GM21786 (cell line): ENCODE measurements around the gene ZBTB7C.

Source experiments
- ATAC-seq: cut with Tn5 transposase; IDR thresholded peaks from one replicate; pipeline ENCODE4 v1.9.1; 2021; ENCODE audit not compliant: unreplicated experiment

ZBTB7C gene

DNA sequence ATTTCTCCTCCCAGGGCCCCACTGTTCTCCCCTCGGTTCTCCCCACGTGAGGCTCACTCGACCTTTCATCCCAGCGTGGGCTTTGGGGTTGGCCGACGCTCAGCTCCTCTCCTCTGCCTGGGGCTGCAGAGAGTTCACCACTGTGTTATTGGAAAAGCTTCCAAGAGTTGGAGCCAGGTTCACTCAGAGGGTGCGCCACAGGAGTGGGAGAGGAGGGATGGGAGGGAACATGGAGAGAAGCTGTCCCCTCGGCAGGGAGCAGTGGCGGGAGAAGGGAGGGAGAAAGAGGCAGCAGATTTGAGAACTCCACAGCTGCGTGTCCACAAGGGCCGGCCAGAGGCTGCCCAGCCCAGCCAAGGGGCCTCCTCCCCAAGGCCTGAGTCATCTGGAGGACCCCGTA, 281.6 kb downstream of the ZBTB7C start:
- no peak for ATAC-seq

DNA sequence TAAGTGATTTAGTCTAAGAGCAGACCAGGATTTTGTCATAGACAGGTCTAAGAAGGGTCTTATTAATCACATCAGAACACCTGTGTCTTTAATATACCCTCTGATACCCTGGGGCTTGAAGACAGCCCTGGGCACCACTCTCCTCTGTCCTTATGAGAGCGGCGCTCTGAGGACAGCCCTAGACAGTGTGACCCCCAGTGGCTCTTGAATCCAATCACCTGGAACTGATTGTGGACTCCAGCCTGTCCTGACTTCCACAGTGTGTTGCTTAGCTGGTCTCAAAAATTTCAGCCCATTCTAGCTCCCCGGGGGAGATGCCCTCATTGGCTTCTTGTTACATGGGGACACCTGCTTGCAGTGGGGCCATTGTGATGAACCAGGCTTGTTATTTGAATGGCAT, 282.9 kb downstream of the ZBTB7C start:
- ATAC-seq = no peak

DNA sequence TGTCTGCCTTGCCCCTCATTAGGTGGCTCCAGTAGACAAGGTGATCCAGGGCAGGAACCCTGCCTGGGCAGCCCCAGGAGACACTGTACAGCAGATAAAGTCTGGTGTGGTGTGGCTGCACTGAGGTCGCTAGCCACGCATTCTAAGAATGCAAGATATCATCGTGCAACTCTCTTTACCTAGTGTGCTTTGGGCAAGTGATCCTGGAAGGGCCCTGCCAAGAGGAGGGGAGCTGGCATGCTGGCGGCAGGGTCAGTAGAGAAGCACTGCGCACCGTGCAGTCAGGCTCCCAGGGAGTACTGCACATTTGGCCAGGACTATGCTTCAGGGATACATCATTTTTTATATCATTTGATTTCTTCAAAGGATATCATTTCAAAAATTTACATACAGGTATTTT, 283.5 kb downstream of the ZBTB7C start:
- ATAC-seq = no peak

DNA sequence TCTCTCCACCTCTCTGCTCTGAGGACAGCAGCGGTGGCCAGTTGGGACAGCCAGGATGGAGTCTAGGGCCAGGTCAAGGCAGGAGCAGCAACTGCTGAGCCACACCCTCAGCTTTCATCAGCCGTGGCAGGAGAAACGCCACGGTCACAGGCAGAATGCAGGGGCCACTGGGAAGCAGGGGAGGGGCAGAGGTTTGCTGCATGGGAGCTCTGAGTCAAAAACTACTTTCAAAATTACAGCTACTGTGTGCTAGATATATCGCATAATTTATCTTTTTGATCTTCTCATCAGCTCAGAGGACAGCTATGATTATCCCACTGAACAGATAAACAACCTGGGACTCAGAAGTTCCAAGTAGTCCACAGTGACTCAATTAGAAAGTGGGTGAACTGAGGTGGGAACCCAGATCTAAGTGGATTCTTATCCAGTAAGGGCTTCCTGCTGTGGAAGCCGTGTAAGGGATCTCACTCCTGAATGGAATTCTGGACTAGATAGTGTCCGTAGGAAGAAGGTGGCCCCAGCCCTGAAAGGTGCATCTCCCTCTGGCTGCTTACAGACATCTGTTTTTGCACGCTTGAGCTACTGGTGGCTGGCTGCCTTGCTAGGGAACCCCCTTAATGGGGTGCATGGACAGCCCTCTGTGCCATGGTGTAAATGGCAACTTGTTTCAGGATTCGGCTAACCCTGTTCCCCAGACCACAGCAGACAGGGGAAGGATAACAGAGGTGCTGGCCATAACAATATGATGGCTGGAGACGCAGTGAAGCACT, 284.1 kb downstream of the ZBTB7C start:
- ATAC-seq = no peak

DNA sequence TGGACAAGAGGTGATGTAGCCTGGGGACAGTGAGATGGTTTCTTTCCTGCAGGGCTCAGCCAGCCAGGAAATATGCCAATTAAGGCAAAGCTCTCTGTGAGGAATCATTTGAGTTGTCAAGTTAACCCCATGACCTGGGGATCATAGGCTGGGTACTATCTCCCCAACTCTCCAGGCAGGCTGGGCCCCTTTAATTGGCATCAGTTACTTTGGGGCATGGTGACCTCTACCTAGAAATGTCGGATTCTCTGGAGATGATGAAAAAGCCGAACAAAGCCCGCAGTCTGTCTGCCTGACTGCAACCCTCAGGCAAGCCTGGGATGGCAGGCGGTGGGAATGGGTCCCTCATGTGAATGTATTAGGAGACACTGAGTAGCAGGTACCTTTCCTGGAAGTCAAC, 285.2 kb downstream of the ZBTB7C start:
- no peak for ATAC-seq

DNA sequence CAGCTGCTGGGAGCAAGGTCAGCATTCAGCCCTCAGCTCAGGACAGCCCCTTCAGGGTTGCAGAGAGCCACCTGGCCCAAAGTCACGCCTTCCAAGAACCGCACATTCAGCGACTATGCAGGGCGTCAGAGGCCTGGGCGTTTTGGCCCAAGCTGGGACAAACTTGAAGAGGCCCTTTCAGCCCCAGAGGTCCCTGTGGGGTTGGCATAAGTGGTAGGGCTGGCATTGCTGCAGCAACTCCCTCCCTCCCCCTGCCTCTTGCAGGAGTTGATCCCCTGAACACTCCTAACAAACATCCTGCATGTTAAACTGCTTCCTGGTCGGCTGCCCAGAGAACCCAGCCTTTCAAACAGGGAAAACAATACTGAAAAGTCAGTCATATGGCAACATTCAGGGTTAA, 285.9 kb downstream of the ZBTB7C start:
- no peak for ATAC-seq

DNA sequence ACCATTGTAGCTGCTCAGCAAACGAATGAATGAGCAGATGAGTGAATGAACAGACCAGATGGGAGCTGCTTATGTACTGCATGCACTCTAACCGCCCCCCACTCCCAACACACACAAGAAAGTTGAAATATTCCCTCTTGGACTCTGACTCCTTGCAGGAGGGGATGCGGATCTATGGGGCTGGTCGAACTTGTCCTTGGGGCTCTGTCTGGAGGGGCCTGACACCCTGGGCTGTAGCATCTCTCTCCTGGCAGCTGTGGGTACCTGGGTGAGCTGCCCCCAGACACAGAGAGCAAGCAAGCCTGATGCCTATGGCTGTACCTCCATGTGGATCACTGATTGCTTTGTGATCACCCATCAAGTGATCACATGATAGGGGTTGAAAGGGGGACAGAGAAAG, 286.4 kb downstream of the ZBTB7C start:
- ATAC-seq = no peak

DNA sequence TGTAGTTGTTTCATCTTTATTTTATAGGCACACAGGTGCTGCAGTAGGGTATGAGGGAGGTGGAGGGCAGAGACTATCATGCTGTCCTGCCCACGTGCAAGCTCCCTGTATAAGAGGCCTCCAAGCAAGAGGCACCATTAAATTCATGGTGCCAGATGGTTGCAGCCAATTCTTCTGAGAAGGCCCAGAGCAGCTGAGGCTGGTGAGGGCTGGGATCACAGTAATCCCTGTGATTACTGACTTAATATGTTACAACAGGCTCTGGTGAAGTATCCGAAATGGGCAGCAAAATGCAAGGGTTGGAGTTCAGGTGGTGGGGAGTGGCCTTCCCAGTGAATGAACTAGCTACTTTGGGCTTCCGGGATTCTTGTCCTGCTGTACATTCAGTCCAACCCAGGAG, 286.8 kb downstream of the ZBTB7C start:
- no peak for ATAC-seq

DNA sequence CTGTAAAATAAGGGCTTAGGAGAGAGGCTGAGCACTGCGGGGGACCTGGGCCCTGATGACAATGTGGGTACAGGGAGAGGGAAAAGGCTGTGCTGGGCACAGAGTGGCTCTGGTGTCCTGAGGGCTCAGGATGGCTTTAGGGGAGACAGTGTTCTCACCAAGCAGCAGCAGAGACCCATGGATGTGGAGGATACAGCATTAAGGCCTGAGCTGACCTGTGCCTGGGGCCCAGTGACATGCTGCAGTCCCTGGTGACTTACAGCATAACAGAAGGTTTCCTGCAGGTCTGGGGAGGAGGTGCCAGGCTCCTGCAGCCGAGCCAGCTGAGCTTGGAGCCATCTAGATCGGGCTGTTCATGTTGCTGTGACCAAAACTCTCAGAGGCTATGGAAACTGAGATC, 287.4 kb downstream of the ZBTB7C start:
- ATAC-seq = no peak

DNA sequence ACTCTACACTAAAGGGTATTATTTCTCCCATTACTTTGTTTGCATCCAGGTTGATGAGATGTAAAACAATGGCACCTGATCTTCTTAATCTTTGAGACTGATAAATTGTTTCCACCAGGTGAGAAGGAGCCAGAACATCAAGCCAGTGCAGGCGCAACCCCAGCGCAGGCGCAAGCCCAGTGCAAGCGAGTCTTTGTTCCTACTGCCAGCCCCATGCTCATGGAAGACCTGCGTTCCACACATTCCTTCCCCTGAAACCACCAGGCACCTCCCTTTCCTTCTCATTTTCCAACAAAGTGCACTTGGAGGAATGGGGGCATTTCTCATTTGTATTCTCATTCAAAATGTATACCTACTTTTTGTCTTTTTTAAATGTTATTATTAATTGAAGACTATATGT, 290.0 kb downstream of the ZBTB7C start:
- ATAC-seq = no peak

DNA sequence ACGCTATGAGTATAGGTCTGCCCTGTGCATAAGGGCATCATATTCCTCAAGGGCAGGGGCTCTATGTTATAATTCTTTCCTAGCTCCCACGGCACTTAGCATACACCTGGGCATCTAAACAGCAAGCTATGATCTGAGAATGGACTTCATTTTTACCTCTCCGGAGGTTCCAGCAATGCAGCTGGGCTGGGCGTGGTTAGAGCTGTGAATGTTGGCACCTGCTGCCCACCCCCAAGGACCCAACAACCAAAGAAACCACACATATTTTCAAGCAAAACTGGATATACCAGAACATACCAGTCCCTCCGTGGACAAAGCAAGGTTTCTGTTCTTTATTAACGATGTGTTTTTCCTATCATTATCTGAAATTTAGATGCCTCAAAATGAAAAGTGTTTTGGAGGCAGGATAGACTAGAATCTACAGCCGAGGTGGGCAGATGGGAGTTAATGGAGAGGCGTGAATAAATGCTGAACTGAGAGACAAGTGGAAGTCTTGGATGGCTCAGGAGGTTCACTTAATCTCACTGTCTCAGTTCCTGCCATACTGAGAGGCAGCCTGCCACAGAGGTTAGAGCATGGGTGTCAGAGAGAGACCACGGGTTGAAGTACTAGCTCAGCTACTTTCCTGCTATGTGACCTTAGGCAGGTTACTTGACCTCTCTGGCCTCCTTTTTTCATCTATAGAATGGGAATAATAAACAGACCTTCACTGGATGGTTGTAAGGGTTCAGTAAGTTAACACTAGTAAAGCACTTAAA, 292.1 kb downstream of the ZBTB7C start:
- ATAC-seq = no peak

DNA sequence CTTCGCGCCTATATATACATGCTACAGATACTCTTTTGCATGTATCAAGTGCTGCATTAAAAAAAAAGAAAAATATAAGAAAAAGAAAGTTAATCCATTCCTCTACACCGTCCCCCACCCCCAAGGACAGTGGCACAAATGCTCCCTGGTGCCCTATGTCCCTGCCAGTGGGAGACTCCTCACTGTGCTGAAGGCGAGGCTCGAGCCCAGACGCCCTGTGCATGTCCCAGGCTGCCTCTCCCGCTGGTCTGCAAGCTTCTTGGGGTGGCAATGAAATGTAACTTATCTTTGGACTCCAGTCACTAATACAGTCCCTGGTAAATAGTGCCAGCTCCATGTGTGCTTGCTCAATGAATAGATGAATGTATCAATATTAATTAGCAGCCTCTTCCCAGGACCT, 293.2 kb downstream of the ZBTB7C start:
- ATAC-seq = no peak

DNA sequence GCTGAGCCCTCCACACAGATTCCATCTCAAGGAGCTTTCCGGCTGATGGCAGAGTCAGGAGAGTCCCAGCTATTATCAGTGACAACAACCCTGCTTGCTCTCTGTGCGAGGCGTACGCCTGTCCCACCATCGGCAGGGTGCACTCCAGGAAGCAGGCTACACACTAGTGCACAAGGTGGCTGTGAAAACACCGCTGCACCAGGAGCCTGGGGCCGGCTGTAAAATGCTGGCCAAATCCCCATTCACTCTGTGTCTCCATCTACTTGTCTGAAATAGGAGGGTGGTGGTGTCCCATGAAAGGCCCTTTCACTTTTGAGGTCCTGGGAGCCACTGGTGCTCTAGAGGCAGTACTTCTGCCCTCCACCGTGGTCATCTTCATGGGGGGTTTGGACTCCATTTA, 295.5 kb downstream of the ZBTB7C start:
- no peak for ATAC-seq

DNA sequence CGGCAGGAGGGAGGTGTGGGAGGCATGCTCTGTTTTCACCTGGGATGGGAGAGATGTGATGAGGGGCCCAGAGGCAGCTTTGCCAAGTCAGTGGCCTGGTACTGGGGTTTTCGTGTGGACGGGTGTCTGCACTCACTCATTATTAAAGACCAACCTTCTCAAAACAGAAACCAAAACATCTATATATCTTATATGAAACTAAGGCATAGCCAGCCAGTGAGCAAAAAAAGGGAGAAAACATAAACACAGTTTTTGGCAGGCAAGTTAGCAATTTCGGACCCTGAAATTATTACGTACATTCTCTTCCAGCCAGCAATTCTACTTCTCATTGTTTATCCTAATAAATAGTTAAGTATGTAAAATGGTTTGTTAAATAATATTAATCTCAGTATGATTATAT, 297.6 kb downstream of the ZBTB7C start:
- ATAC-seq = no peak

DNA sequence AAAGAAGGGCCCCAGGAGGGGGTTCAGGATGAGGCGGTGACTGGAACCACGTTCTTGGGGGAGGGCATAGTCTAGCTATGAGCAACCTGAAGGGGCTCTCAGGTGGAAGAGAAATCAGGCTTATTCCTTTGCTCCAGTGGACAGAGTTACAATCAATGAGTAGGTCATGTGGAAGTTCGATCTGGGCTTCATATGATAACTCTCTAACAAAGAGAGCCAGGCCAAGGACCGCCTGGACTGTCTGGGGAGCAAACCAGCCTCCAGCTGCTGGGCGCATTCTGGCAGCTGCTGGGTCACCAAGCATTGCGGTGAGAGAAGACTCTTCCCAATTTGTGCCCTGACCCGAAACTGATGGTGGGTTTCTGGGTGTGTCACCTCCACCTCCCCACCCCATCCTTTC, 298.4 kb downstream of the ZBTB7C start:
- no peak for ATAC-seq

DNA sequence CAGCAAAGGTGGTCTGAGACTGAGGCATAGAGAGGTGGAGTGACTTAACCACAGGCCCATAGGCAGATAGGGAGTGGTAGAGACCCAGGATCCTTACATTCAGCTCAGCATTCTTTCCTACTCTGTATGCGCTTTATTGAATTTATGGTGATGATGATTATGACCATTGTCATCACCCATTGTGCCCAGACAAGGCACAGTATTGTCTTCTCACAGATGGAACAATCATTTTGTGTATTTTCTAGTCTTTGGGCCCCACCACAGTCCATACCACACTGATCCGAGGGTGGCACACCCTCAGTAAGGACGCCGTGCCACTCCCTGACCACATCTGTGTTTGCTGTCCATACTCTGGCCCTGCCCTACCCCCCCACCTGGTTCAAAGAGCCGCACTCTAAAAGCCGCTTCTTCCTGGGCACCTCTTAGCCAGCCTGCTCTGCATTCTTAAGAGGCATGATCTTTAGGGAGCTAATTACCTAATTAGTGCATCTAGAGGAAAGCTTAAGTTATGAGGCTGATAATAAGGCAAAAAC, 299.2 kb downstream of the ZBTB7C start:
- ATAC-seq = no peak

DNA sequence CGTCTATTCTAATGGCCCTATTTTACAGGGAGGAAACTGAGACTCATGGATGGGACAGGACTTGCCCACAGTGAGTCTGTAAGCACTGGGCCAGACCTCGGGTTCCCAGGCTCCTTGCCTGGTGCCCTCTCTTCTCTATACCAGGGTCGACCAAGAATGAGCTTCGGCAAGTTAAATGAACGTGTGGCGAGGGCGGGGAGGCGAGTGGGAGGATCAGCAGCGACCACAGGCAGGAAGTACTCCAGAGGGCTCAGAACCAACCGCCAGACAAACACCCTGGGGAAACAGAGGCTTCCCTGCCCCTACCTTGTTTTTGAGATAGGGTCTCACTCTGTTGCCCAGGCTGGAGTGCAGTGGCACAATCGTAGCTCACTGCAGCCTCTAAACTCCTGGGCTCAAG, 301.0 kb downstream of the ZBTB7C start:
- ATAC-seq = no peak

DNA sequence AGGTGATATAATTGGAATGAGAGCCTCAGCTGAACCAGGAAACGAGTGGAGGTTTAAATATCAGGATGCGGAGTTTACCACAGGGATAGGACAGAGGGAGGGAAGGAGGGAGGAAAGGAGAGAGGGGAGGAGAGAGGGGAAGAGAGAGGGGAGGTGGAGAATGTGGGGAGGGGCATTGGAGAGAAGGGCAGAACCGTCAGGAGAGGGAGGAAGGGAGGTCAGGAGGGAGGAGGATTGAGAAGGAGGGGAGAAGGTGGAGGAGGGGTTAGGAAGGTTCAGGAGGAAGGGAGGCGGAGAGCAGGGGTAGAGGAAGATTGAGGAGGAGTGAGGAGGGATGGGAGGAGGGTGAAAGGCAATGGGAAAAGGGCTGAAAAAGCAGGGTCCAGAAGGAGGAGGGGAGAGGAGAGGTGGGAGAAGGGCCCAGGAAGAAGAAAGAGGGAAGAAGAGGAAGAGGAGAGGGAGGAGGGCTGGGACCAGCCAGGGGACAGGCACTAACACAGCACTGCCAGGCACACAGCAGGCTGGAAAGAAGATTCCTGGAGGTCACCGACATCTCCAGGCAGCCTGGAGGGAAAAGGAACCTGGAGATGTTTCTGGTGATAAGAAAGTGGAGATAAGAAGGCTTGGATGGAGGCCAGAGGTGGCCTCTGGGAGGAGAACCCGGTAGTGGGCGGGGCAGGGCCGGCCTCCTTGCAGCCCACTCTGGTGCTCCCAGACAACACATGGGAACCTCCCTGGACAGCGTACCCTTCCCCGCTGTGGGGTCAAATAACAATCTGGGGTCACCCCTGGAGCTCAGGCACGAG, 302.0 kb downstream of the ZBTB7C start:
- no peak for ATAC-seq

DNA sequence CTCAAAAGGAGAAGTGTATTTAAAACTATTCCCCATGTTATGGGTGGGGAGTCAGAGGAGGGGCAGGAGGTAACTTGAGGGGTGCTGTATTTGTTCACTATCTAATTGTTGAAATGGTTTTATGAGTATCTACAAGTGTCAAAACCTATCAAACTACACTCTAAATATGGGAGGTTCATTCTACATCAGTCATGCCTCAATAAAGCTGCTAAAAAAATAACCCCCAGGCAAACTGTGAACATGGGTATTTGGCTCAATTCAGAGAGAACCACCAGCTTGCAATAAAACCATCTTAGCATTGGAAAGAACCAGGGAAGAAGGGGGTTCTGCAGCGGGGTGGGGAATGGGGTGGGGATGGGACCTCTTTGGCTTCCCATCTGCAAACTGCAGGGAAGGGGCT, 302.7 kb downstream of the ZBTB7C start:
- ATAC-seq = no peak

DNA sequence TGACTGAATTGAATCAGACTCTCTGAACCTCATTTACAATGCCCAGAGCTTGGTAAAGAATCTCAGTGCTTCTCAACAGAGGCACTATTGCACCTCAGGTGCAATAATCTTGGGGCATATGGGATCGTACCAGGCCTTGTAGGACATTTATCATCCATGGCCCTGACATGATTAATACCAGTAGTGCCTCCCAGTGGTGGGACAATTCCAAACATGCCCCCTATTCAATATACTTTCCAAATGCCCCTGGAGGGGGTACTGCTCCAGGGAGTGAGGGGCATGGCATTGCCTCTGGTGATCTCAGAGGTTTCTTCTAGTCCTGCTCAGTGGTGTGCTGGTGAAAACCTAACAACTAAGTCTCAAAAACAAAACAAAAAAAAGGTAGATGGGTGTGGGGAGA, 303.9 kb downstream of the ZBTB7C start:
- ATAC-seq = no peak

DNA sequence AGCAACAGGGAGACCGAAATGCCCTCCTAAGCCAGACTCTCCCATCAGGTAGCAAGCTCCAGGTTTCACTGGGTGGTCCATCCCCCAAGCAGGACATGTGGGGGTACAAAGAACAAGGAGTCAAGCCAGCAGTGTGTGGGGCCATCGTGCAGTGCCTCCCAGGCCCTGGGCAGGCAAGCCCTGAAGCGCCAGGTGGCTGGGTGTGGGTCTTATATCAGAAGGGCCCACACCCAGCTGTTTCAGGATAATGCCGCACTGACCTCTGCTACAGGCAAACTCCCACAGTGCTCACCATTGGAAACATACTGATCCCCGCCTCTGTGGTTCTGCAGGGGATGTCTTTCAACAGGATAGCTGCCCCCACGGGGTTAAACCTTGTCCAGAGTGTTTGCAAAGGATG, 304.5 kb downstream of the ZBTB7C start:
- no peak for ATAC-seq
